Endothelial cell of umbilical vein (primary cell): ENCODE results near the gene WDR48. TPM values are rescaled to one million over a fixed set of nuclear protein-coding genes. Genes with fewer than 3 reads are reported as not detected.

Experiments
- BruUV-seq: library from RNA; stranded (reverse); fragments of 400-500 nt; replicated peaks from 2 replicates; lab custom pipeline; 2021; lab: Mats Ljungman, UMichigan
- CTCF ChIA-PET: fragments of 300-600, 350-600 bp; sonication (Branson Sonifier 250); formaldehyde crosslinking; loops from one replicate; lab custom pipeline; 2021; ENCODE audit warnings: antibody characterized with exemption, inconsistent platforms; lab: Charles Lee
- POLR2A ChIA-PET: fragments of 300-600, 350-600 bp; sonication (Branson Sonifier 250); formaldehyde crosslinking; loops from one replicate; lab custom pipeline; 2021; ENCODE audit warnings: antibody characterized with exemption, inconsistent platforms; lab: Charles Lee
- DNase-seq: peaks from one replicate; pipeline ENCODE4 v3.0.0-alpha.2; 2011; ENCODE audit warnings: low read depth, low spot score
- FAIRE-seq: peaks from 2 replicates; lab custom pipeline; 2011; peaks lifted over from hg19 to GRCh38; lab: Jason Lieb, UNC
- H2AFZ ChIP-seq: 2 replicates; pipeline ENCODE4 v1.6.0; 2012; ENCODE audit warnings: low read depth, low read length, control low read depth, inconsistent platforms
- H3K27ac ChIP-seq: 2 replicates; pipeline ENCODE4 v1.5.1; 2011; ENCODE audit warnings: low read depth, mild to moderate bottlenecking, control low read depth, low read length, moderate library complexity; ENCODE audit not compliant: insufficient read depth
- H3K27me3 ChIP-seq, 2 experiments: 2 replicates each; pipeline versions ENCODE4 v1.6.0 to v1.6.1; 2011; ENCODE audit warnings: low read length in 2 of 2, mixed read lengths in 1 of 2; ENCODE audit not compliant: control insufficient read depth in 2 of 2, insufficient read depth in 2 of 2
- H3K36me3 ChIP-seq, 2 experiments: 2 replicates in 1 of 2; 3 replicates in 1 of 2; pipeline ENCODE4 v1.5.1; 2011; ENCODE audit warnings: low read length in 2 of 2, mild to moderate bottlenecking in 1 of 2, moderate library complexity in 1 of 2; ENCODE audit not compliant: control insufficient read depth in 2 of 2, insufficient read depth in 2 of 2; ENCODE audit errors: extremely low read depth in 1 of 2
- H3K4me1 ChIP-seq: 3 replicates; pipeline ENCODE4 v1.5.1; 2011; ENCODE audit warnings: mild to moderate bottlenecking, low read length; ENCODE audit not compliant: control insufficient read depth, insufficient read depth; ENCODE audit errors: extremely low read depth
- H3K4me2 ChIP-seq: 2 replicates; pipeline ENCODE4 v1.6.1; 2011; ENCODE audit warnings: low read length, control low read depth, mixed read lengths; ENCODE audit not compliant: insufficient read depth
- H3K4me3 ChIP-seq, 3 experiments: fragments of 200-600 bp in 1 of 3; sonication (generic), shearing (Covaris generic) in 1 of 3; replicated peaks in 1 of 3; 2 replicates each; pipeline ENCODE4 v1.5.1; 2011 to 2016; ENCODE audit warnings: control low read depth in 3 of 3, low read length in 3 of 3, mild to moderate bottlenecking in 2 of 3, inconsistent platforms in 1 of 3, low read depth in 1 of 3, moderate library complexity in 1 of 3; ENCODE audit not compliant: insufficient read depth in 1 of 3
- H3K79me2 ChIP-seq: 2 replicates; pipeline ENCODE4 v1.6.0; 2012; ENCODE audit warnings: low read length, inconsistent platforms; ENCODE audit not compliant: control insufficient read depth, insufficient read depth
- H3K9ac ChIP-seq: replicated peaks from 2 replicates; pipeline ENCODE3; 2011; ENCODE audit warnings: low read length, control low read depth; ENCODE audit not compliant: insufficient read depth; ENCODE audit errors: extremely low read depth
- H3K9me1 ChIP-seq: replicated peaks from 3 replicates; pipeline ENCODE4 v1.6.0; 2011; ENCODE audit warnings: mild to moderate bottlenecking, low read length; ENCODE audit not compliant: control insufficient read depth, insufficient read depth; ENCODE audit errors: extremely low read depth
- H3K9me3 ChIP-seq: replicated peaks from 2 replicates; pipeline ENCODE4 v1.5.1; 2012; ENCODE audit warnings: low read length, inconsistent platforms; ENCODE audit not compliant: control insufficient read depth, insufficient read depth
- H4K20me1 ChIP-seq: replicated peaks from 2 replicates; pipeline ENCODE3; 2011; ENCODE audit warnings: mild to moderate bottlenecking, low read length; ENCODE audit not compliant: control insufficient read depth, insufficient read depth; ENCODE audit errors: extremely low read depth
- EZH2 ChIP-seq: IDR thresholded peaks from 2 replicates; pipeline ENCODE4 v1.6.1; 2012; ENCODE audit warnings: borderline replicate concordance, low read depth, mild to moderate bottlenecking, moderate library complexity, low read length, inconsistent platforms; ENCODE audit not compliant: severe bottlenecking
- FOS ChIP-seq: IDR thresholded peaks from 2 replicates; pipeline ENCODE4 v1.6.1; 2011; ENCODE audit warnings: mild to moderate bottlenecking, low read length, moderate library complexity, borderline replicate concordance; ENCODE audit not compliant: insufficient read depth
- GATA2 ChIP-seq: IDR thresholded peaks from 2 replicates; pipeline ENCODE4 v1.7.0; 2011; ENCODE audit warnings: low read depth, mild to moderate bottlenecking, moderate library complexity, mixed read lengths, low read length; ENCODE audit not compliant: insufficient read length, insufficient read depth
- JUN ChIP-seq: IDR thresholded peaks from 2 replicates; pipeline ENCODE4 v1.6.1; 2011; ENCODE audit warnings: borderline replicate concordance, low read depth; ENCODE audit not compliant: insufficient read length, insufficient read depth
- MYC ChIP-seq: IDR thresholded peaks from one replicate; pipeline ENCODE4 v1.6.1; 2011; ENCODE audit warnings: mild to moderate bottlenecking, low read depth, low read length
- POLR2A ChIP-seq: IDR thresholded peaks from 2 replicates; pipeline ENCODE4 v1.6.1; 2012; ENCODE audit warnings: low read depth, mild to moderate bottlenecking, control low read depth, low read length
- POLR2AphosphoS5 ChIP-seq: IDR thresholded peaks from 2 replicates; pipeline ENCODE4 v1.6.1; 2012; ENCODE audit warnings: low read depth, mild to moderate bottlenecking, control low read depth, low read length, moderate library complexity; ENCODE audit not compliant: insufficient read depth
- dilution Hi-C: fragments of 300-500 bp; cut with MboI; formaldehyde crosslinking; loops from one replicate; pipeline ENCODE4 v1.15.0; 2019; ENCODE audit warnings: low sequenced_read_pairs; ENCODE audit not compliant: extremely low pct_ligation_motif_present
- intact Hi-C: fragments of 100-400 bp; cut with micrococcal nuclease; formaldehyde crosslinking; loops from one replicate; pipeline ENCODE4 v1.10.0; 2022
- polyA plus RNA-seq, 4 experiments: library from polyadenylated mRNA; depleted of rRNA in 3 of 4; stranded (reverse) in 3 of 4; unstranded in 1 of 4; fragments of >200 nt; gene quantifications; 2 replicates each; pipeline versions ENCODE4 v1.2.1 to v1.2.3, GENCODE V29; 2011 to 2012; ENCODE audit warnings: missing spikeins in 1 of 4
- total RNA-seq: library from RNA; stranded (reverse); gene quantifications from 2 replicates; pipeline ENCODE4 v1.2.3, GENCODE V29; 2021
- TF ChIP-seq, protein P1 (sequence below): IDR thresholded peaks from 2 replicates; pipeline ENCODE4 v1.6.1; 2011; ENCODE audit not compliant: insufficient read depth, insufficient read length
- TF ChIP-seq, protein P2 (sequence below), 2 donors: IDR thresholded peaks; 1 replicate in 1 of 2; 2 replicates in 1 of 2; pipeline ENCODE4 v1.5.1; 2011; ENCODE audit warnings: low read length in 2 of 2, mild to moderate bottlenecking in 2 of 2, moderate library complexity in 2 of 2, control low read depth in 1 of 2, inconsistent platforms in 1 of 2, low read depth in 1 of 2; ENCODE audit not compliant: insufficient read depth in 1 of 2; ENCODE audit errors: extremely low read depth in 1 of 2

The WDR48 gene
- total and polyA plus RNA-seq, 2 donors (not counting 3 experiments of a cell fraction or from before 2014, with no cell fraction given): 13.7 to 25.3 TPM

DNA sequence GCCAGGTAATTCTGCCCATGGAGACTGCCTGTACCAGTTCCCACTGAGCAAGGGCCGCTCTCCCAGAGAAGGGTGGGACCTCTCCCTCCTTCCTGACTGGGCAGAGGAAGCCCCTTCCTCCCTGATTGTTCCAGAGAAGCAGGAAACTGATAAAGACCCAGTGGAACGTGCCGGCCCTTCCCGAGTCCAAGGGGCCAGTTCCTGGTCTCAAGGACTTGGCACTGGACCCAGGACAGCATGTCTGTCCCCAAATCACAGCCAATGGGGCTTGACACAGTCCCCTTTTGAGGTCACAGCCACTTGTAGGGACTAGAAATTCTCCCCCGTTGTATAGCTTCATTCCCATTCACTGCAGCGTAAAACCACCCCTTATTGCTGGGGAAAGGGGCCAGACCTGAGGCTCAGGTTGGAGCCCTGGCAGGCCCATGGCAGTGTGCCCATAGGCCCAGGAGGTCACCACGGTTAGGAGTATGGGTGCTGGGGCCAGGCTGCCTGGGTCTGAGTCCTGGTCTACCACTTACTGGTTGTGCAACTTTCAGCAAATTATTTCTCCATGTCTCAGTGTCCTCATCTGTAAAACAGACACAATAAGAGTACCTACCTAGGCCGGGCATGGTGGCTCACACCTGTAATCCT, 83.5 kb downstream of the WDR48 start:
- CTCF ChIA-PET: interaction anchor here (1.5 to 1.9 kb wide), 4 partner anchors 9 to 153 kb away, joined by 4 to 8 read pairs (median 6); no protein-coding TSS in a partner anchor
- intact Hi-C loops (no loop called here), dilution Hi-C loops (no loop called here)
- Histone ChIP-seq H4K20me1 (no peaks in the 10 kb centered on the region), H2AFZ (peak overlapping the region; percentile 36), H3K4me3 (no peak overlapping the region), H3K4me2 (peak overlapping the region; percentile 29), H3K27me3 (no peaks in the 10 kb centered on the region), H3K9me1 (no peaks in the 10 kb centered on the region), H3K4me1 (peaks cover 9% of the 10 kb centered on the region), H3K9ac (no peak overlapping the region), H3K27ac (no peak overlapping the region), H3K79me2 (no peaks in the 10 kb centered on the region), H3K9me3 (no peaks in the 10 kb centered on the region), H3K36me3 (peaks cover 0 to 3% of the 10 kb centered on the region in 2 experiments)
- POLR2A ChIA-PET: interaction anchor here (1.0 kb wide), 1 partner anchor 12 kb away, joined by 3 read pairs; no protein-coding TSS in a partner anchor
- peak; percentile 87 for FAIRE-seq
- TF ChIP-seq, protein P1, sequence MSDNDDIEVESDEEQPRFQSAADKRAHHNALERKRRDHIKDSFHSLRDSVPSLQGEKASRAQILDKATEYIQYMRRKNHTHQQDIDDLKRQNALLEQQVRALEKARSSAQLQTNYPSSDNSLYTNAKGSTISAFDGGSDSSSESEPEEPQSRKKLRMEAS: no peak
- TF ChIP-seq MYC: no peak
- TF ChIP-seq GATA2: peak; percentile 41
- no peak for TF ChIP-seq POLR2A
- TF ChIP-seq FOS: no peak
- TF ChIP-seq POLR2AphosphoS5: peak; percentile 47
- TF ChIP-seq JUN: no peak
- TF ChIP-seq EZH2: no peak
- TF ChIP-seq, protein P2, sequence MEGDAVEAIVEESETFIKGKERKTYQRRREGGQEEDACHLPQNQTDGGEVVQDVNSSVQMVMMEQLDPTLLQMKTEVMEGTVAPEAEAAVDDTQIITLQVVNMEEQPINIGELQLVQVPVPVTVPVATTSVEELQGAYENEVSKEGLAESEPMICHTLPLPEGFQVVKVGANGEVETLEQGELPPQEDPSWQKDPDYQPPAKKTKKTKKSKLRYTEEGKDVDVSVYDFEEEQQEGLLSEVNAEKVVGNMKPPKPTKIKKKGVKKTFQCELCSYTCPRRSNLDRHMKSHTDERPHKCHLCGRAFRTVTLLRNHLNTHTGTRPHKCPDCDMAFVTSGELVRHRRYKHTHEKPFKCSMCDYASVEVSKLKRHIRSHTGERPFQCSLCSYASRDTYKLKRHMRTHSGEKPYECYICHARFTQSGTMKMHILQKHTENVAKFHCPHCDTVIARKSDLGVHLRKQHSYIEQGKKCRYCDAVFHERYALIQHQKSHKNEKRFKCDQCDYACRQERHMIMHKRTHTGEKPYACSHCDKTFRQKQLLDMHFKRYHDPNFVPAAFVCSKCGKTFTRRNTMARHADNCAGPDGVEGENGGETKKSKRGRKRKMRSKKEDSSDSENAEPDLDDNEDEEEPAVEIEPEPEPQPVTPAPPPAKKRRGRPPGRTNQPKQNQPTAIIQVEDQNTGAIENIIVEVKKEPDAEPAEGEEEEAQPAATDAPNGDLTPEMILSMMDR (IDR thresholded peaks at IDR 0.05; ENCODE audit: extremely low read depth in 1 of 2, insufficient read depth in 1 of 2, low read depth in 1 of 2, low read length in 2 of 2): no peak
- DNase-seq: peak; percentile 68
- no TSS peak for BruUV-seq
